ENCODE results near the gene FBXW2.

GRCh38 chr9:120780367-120780766 lies 12.8 kb downstream of the FBXW2 start:
- TF ChIP-seq POLR2AphosphoS5 (IDR thresholded peaks at IDR 0.05; ENCODE audit: borderline replicate concordance, low read depth, low read length) (no peak), EZH2 (IDR thresholded peaks at IDR 0.05) (no peak)
